DOHH2 (cell line): ENCODE results near the gene SUPT3H.

ENCODE experiments used
- H3F3A ChIP-seq: fragments of 200-600 bp; sonication (generic), shearing (Covaris generic); 2 replicates; pipeline ENCODE4 v1.6.0; 2016; ENCODE audit warnings: antibody characterized with exemption, mild to moderate bottlenecking; ENCODE audit not compliant: control insufficient read depth, insufficient read depth
- H3K27ac ChIP-seq: fragments of 200-600 bp; sonication (generic); 2 replicates; pipeline ENCODE4 v1.5.1; 2014; ENCODE audit warnings: low read depth, mild to moderate bottlenecking, low read length, moderate library complexity
- H3K27me3 ChIP-seq: fragments of 200-600 bp; sonication (generic); 2 replicates; pipeline ENCODE4 v1.6.1; 2014; ENCODE audit warnings: mild to moderate bottlenecking, low read length, mixed read lengths; ENCODE audit not compliant: control insufficient read depth
- H3K36me3 ChIP-seq: fragments of 200-600 bp; sonication (generic); 2 replicates; pipeline ENCODE4 v1.6.1; 2014; ENCODE audit warnings: mild to moderate bottlenecking, low read length, moderate library complexity, mixed read lengths; ENCODE audit not compliant: control insufficient read depth
- H3K4me1 ChIP-seq: fragments of 200-600 bp; sonication (generic); 2 replicates; pipeline ENCODE4 v1.6.1; 2014; ENCODE audit warnings: mild to moderate bottlenecking, low read length, mixed read lengths; ENCODE audit not compliant: control insufficient read depth
- H3K4me2 ChIP-seq: fragments of 200-600 bp; sonication (generic); 2 replicates; pipeline ENCODE4 v1.6.0; 2014; ENCODE audit warnings: mild to moderate bottlenecking, low read length, moderate library complexity
- H3K4me3 ChIP-seq: fragments of 200-600 bp; sonication (generic); 2 replicates; pipeline ENCODE4 v1.5.1; 2014; ENCODE audit warnings: mild to moderate bottlenecking, low read length, mixed read lengths
- H3K79me2 ChIP-seq: fragments of 200-600 bp; sonication (generic); 2 replicates; pipeline ENCODE4 v1.6.1; 2014; ENCODE audit warnings: mild to moderate bottlenecking, low read length, mixed read lengths; ENCODE audit not compliant: control insufficient read depth
- H3K9me2 ChIP-seq: fragments of 200-600 bp; sonication (generic); replicated peaks from 2 replicates; pipeline ENCODE4 v1.6.1; 2014; ENCODE audit warnings: mild to moderate bottlenecking, low read length, mixed read lengths; ENCODE audit not compliant: control insufficient read depth
- H3K9me3 ChIP-seq: fragments of 200-600 bp; sonication (generic); 2 replicates; pipeline ENCODE4 v1.6.1; 2014; ENCODE audit warnings: antibody characterized with exemption, low read length, mixed read lengths; ENCODE audit not compliant: control insufficient read depth, insufficient read depth
- H4K20me1 ChIP-seq: fragments of 200-600 bp; sonication (generic); 2 replicates; pipeline ENCODE4 v1.6.0; 2014; ENCODE audit warnings: low read depth, mild to moderate bottlenecking, antibody characterized with exemption, low read length, moderate library complexity; ENCODE audit not compliant: control insufficient read depth, insufficient read depth
- CTCF ChIP-seq: fragments of 200-600 bp; sonication (generic); IDR thresholded peaks from one replicate; pipeline ENCODE4 v1.5.1; 2014; ENCODE audit warnings: antibody characterized with exemption, mild to moderate bottlenecking, low read depth, low read length; ENCODE audit not compliant: poor library complexity, severe bottlenecking
- EZH2phosphoT487 ChIP-seq: fragments of 200-600 bp; sonication (generic); IDR thresholded peaks from 2 replicates; pipeline ENCODE4 v1.6.1; 2017; ENCODE audit warnings: borderline replicate concordance, mild to moderate bottlenecking, antibody characterized with exemption, low read length, moderate library complexity, mixed read lengths

Gene SUPT3H

GRCh38 chr6:44856479-44856878 is 521.3 kb downstream of the SUPT3H start:
- Histone ChIP-seq H3K4me2 (no peak overlapping the region), H3K79me2 (no peaks in the 10 kb centered on the region), H3K27me3 (0 out of 2 replicates have a peak, but pooled peaks cover 2% of the 10 kb centered on the region), H3K27ac (no peak overlapping the region), H3K36me3 (no peaks in the 10 kb centered on the region), H3K4me3 (no peak overlapping the region), H4K20me1 (no peaks in the 10 kb centered on the region), H3K9me2 (no peaks in the 10 kb centered on the region), H3K4me1 (no peaks in the 10 kb centered on the region), H3F3A (no peaks in the 10 kb centered on the region), H3K9me3 (no peaks in the 10 kb centered on the region)
- TF ChIP-seq EZH2phosphoT487 (no peak), CTCF (no peak)

GRCh38 chr6:44855562-44856411 is 521.9 kb downstream of the SUPT3H start:
- Histone ChIP-seq H3K4me1 (no peaks in the 10 kb centered on the region), H3K27me3 (0 out of 2 replicates have a peak, but pooled peaks cover 2% of the 10 kb centered on the region), H3K27ac (no peak overlapping the region), H3K4me3 (no peak overlapping the region), H3K79me2 (no peaks in the 10 kb centered on the region), H3K36me3 (no peaks in the 10 kb centered on the region), H3F3A (no peaks in the 10 kb centered on the region), H4K20me1 (no peaks in the 10 kb centered on the region), H3K9me2 (no peaks in the 10 kb centered on the region), H3K4me2 (no peak overlapping the region), H3K9me3 (no peaks in the 10 kb centered on the region)
- TF ChIP-seq CTCF (no peak), EZH2phosphoT487 (no peak)

GRCh38 chr6:44854712-44855443 is 522.9 kb downstream of the SUPT3H start:
- Histone ChIP-seq H3K9me2 (no peaks in the 10 kb centered on the region), H3K79me2 (no peaks in the 10 kb centered on the region), H3K36me3 (no peaks in the 10 kb centered on the region), H3K27ac (no peak overlapping the region), H3F3A (no peaks in the 10 kb centered on the region), H4K20me1 (no peaks in the 10 kb centered on the region), H3K9me3 (no peaks in the 10 kb centered on the region), H3K4me1 (no peaks in the 10 kb centered on the region), H3K4me2 (no peak overlapping the region), H3K27me3 (no peaks in the 10 kb centered on the region), H3K4me3 (no peak overlapping the region)
- TF ChIP-seq CTCF, result no peak
- TF ChIP-seq EZH2phosphoT487, result no peak
